ENCODE measurements around the gene SPTLC3.

The SPTLC3 gene

DNA sequence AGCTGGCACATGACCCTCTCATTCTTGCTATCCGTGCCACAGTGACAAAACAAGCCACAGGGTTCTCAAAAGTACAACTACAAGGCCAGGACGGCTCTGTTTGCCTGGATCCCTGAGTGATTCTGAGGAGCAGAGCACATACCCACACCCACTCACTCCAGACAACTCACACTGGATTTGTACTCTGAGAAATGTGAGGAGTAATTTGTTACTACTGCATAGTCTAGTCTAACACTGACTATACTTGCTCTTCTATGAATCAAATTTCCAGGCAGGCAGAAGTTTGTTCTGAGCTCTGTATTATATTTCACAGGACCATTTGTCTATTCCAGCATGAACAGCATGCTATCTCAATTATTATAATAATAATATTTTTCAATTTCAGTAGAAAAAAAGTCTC is 26.7 kb upstream of the SPTLC3 start:
- no peaks in the 10 kb centered on the region for H3K79me2 ChIP-seq (ENCODE audit: control insufficient read depth, low read length)
- no peaks in the 10 kb centered on the region for H3K9me3 ChIP-seq (ENCODE audit: control insufficient read depth, insufficient read depth, low read length)
- H3K4me2 ChIP-seq (ENCODE audit: low read length) = no peak overlapping the region
- no peaks in the 10 kb centered on the region for H3K9me2 ChIP-seq (replicated peaks; ENCODE audit: control insufficient read depth, low read length)
- no peak overlapping the region for H3K27ac ChIP-seq (ENCODE audit: low read depth, low read length)
- no peaks in the 10 kb centered on the region for H3K27me3 ChIP-seq (ENCODE audit: control insufficient read depth, low read length)
- no peaks in the 10 kb centered on the region for H3K4me1 ChIP-seq (ENCODE audit: control insufficient read depth, low read length)
- no peaks in the 10 kb centered on the region for H3F3A ChIP-seq (ENCODE audit: control insufficient read depth, insufficient read depth)
- no peaks in the 10 kb centered on the region for H4K20me1 ChIP-seq (ENCODE audit: control insufficient read depth, insufficient read depth, low read depth, low read length)
- no peak for TF ChIP-seq EZH2phosphoT487 (IDR thresholded peaks at IDR 0.05; ENCODE audit: borderline replicate concordance, low read length)
- no peak for TF ChIP-seq CTCF (IDR thresholded peaks at IDR 0.05; ENCODE audit: low read depth, low read length, poor library complexity, severe bottlenecking)
- H3K36me3 ChIP-seq (ENCODE audit: control insufficient read depth, low read length) = no peaks in the 10 kb centered on the region
- no peak overlapping the region for H3K4me3 ChIP-seq (ENCODE audit: low read length)

DNA sequence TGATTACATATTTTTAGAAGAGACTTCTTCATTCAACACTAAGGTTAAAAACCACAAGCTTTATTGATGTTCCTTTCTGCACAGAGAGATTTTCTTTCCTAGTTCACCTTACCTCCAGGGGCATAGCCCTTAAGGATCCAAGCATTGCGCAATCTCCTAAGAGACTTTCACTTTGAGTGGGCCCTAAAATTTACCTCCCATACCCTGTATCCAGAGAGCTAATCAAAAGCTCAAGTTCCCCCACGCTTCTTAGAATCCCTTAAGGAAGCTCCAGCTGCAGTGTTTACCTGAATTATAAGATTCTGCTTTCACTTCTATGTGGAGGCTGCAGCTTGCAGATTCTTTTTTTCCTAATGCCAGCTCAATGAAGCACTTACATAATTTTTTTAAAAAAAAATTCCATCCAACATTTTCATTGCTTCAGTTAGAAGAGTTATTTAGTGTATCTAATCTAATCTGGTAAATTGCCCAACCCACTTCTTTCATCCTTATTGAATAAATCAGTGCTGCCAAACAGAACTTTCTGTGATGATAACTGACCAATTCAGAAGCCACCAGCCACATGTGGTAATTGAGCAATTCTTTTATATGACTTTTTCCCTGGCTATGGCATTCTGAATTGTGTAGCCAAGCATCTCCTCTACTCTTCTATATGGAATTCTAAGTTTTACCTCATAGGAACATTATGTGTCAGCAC is 24.6 kb upstream of the SPTLC3 start:
- Histone ChIP-seq H3K9me3 (ENCODE audit: control insufficient read depth, insufficient read depth, low read length) (no peaks in the 10 kb centered on the region), H3K79me2 (ENCODE audit: control insufficient read depth, low read length) (no peaks in the 10 kb centered on the region), H3K27me3 (ENCODE audit: control insufficient read depth, low read length) (no peaks in the 10 kb centered on the region), H3K27ac (ENCODE audit: low read depth, low read length) (no peak overlapping the region), H3K36me3 (ENCODE audit: control insufficient read depth, low read length) (no peaks in the 10 kb centered on the region), H3K9me2 (replicated peaks; ENCODE audit: control insufficient read depth, low read length) (no peaks in the 10 kb centered on the region), H3K4me2 (ENCODE audit: low read length) (no peak overlapping the region), H3F3A (ENCODE audit: control insufficient read depth, insufficient read depth) (no peaks in the 10 kb centered on the region), H3K4me3 (ENCODE audit: low read length) (no peak overlapping the region), H4K20me1 (ENCODE audit: control insufficient read depth, insufficient read depth, low read depth, low read length) (no peaks in the 10 kb centered on the region), H3K4me1 (ENCODE audit: control insufficient read depth, low read length) (no peaks in the 10 kb centered on the region)
- TF ChIP-seq EZH2phosphoT487 (IDR thresholded peaks at IDR 0.05; ENCODE audit: borderline replicate concordance, low read length) (no peak), CTCF (IDR thresholded peaks at IDR 0.05; ENCODE audit: low read depth, low read length, poor library complexity, severe bottlenecking) (no peak)

- Histone ChIP-seq H3K9me2 (replicated peaks; ENCODE audit: control insufficient read depth, low read length) (no peaks in the 10 kb centered on the region), H3K27ac (ENCODE audit: low read depth, low read length) (no peak overlapping the region), H3K79me2 (ENCODE audit: control insufficient read depth, low read length) (no peaks in the 10 kb centered on the region), H3K4me2 (ENCODE audit: low read length) (no peak overlapping the region), H3K27me3 (ENCODE audit: control insufficient read depth, low read length) (no peaks in the 10 kb centered on the region), H3K36me3 (ENCODE audit: control insufficient read depth, low read length) (no peaks in the 10 kb centered on the region), H3F3A (ENCODE audit: control insufficient read depth, insufficient read depth) (no peaks in the 10 kb centered on the region), H3K4me1 (ENCODE audit: control insufficient read depth, low read length) (no peaks in the 10 kb centered on the region), H4K20me1 (ENCODE audit: control insufficient read depth, insufficient read depth, low read depth, low read length) (no peaks in the 10 kb centered on the region), H3K4me3 (ENCODE audit: low read length) (no peak overlapping the region), H3K9me3 (ENCODE audit: control insufficient read depth, insufficient read depth, low read length) (no peaks in the 10 kb centered on the region)
- TF ChIP-seq EZH2phosphoT487 (IDR thresholded peaks at IDR 0.05; ENCODE audit: borderline replicate concordance, low read length) = no peak
- TF ChIP-seq CTCF (IDR thresholded peaks at IDR 0.05; ENCODE audit: low read depth, low read length, poor library complexity, severe bottlenecking) = no peak
Observed at GRCh38 chr20:12984863-12985262, 23.9 kb upstream of the SPTLC3 start.
